H1 (cell line): ENCODE results near the gene TBC1D4. TPM values are rescaled to one million over a fixed set of nuclear protein-coding genes. Genes with fewer than 3 reads are reported as not detected.

Experiments
- CTCF ChIA-PET: fragments of 300-600 bp; sonication (Branson Sonifier 250); formaldehyde crosslinking; loops from one replicate; lab custom pipeline; 2021; ENCODE audit not compliant: partially characterized antibody; lab: Charles Lee
- POLR2A ChIA-PET: fragments of 300-600 bp; sonication (Branson Sonifier 250); formaldehyde crosslinking; loops from one replicate; lab custom pipeline; 2021; ENCODE audit warnings: inconsistent platforms; ENCODE audit not compliant: partially characterized antibody; lab: Charles Lee
- DNase-seq, 2 experiments: peaks; one replicate each; pipeline versions ENCODE4 v3.0.0 to v3.0.0-alpha.2; 2010 to 2022; ENCODE audit warnings: low spot score in 2 of 2, low read depth in 1 of 2, mixed read lengths in 1 of 2
- FAIRE-seq: peaks from 2 replicates; lab custom pipeline; 2011; peaks lifted over from hg19 to GRCh38; lab: Jason Lieb, UNC
- H2AFZ ChIP-seq: 2 replicates; pipeline ENCODE4 v1.8.1; 2012; ENCODE audit warnings: low read length, inconsistent platforms
- H2AK5ac ChIP-seq: 2 replicates; pipeline ENCODE4 v1.6.1; 2013; ENCODE audit warnings: low read depth, low read length
- H2BK120ac ChIP-seq: replicated peaks from 2 replicates; pipeline ENCODE3; 2013; ENCODE audit warnings: low read depth, low read length, inconsistent platforms
- H2BK12ac ChIP-seq: 2 replicates; pipeline ENCODE4 v1.6.1; 2013; ENCODE audit warnings: low read depth, low read length
- H2BK15ac ChIP-seq: 2 replicates; pipeline ENCODE4 v1.6.1; 2013; ENCODE audit warnings: low read length
- H2BK20ac ChIP-seq: 2 replicates; pipeline ENCODE4 v1.6.1; 2013; ENCODE audit warnings: low read length
- H2BK5ac ChIP-seq: 2 replicates; pipeline ENCODE4 v1.6.1; 2013; ENCODE audit warnings: low read depth, low read length
- H3K14ac ChIP-seq: 2 replicates; pipeline ENCODE4 v1.6.1; 2013; ENCODE audit warnings: inconsistent platforms; ENCODE audit not compliant: insufficient read length
- H3K18ac ChIP-seq: 2 replicates; pipeline ENCODE4 v1.6.1; 2013; ENCODE audit warnings: low read length; ENCODE audit errors: extremely low read depth
- H3K23ac ChIP-seq: 2 replicates; pipeline ENCODE4 v1.6.1; 2013; ENCODE audit warnings: inconsistent platforms; ENCODE audit not compliant: insufficient read length
- H3K23me2 ChIP-seq: 2 replicates; pipeline ENCODE4 v1.6.1; 2013; ENCODE audit warnings: low read depth, low read length
- H3K27ac ChIP-seq: 2 replicates; pipeline ENCODE4 v1.6.1; 2011; ENCODE audit warnings: low read depth, low read length, inconsistent platforms
- H3K27me3 ChIP-seq, 4 experiments: replicated peaks in 1 of 4; 1 replicate in 1 of 4; 2 replicates in 3 of 4; pipeline versions ENCODE4 v1.6.1 to v1.8.1; 2011 to 2013; ENCODE audit warnings: low read length in 3 of 4, mild to moderate bottlenecking in 3 of 4, inconsistent platforms in 2 of 4, mixed read lengths in 2 of 4, moderate library complexity in 1 of 4; ENCODE audit not compliant: control insufficient read depth in 3 of 4, insufficient read depth in 3 of 4; ENCODE audit errors: extremely low read depth in 1 of 4
- H3K36me3 ChIP-seq, 4 experiments: 2 replicates each; pipeline versions ENCODE4 v1.6.1 to v1.8.1; 2011 to 2013; ENCODE audit warnings: mild to moderate bottlenecking in 4 of 4, low read length in 3 of 4, moderate library complexity in 2 of 4, control low read depth in 1 of 4, inconsistent platforms in 1 of 4; ENCODE audit not compliant: insufficient read depth in 4 of 4, control insufficient read depth in 2 of 4
- H3K4ac ChIP-seq: replicated peaks from 2 replicates; pipeline ENCODE3; 2013; ENCODE audit warnings: low read length, low read depth, mixed read lengths, inconsistent platforms; ENCODE audit not compliant: insufficient read length
- H3K4me1 ChIP-seq, 4 experiments: replicated peaks in 1 of 4; 1 replicate in 1 of 4; 2 replicates in 3 of 4; pipeline versions ENCODE4 v1.6.1 to v1.8.1; 2011 to 2013; ENCODE audit warnings: low read length in 3 of 4, inconsistent platforms in 2 of 4, mixed read lengths in 1 of 4; ENCODE audit not compliant: insufficient read depth in 4 of 4, control insufficient read depth in 3 of 4
- H3K4me2 ChIP-seq, 2 experiments: 2 replicates each; pipeline versions ENCODE4 v1.6.1 to v1.8.1; 2011 to 2013; ENCODE audit warnings: low read depth in 2 of 2, low read length in 2 of 2, control low read depth in 1 of 2, inconsistent platforms in 1 of 2, mild to moderate bottlenecking in 1 of 2; ENCODE audit not compliant: insufficient read depth in 1 of 2
- H3K4me3 ChIP-seq, 4 experiments: fragments of 200-600, 300-600 bp in 1 of 4; sonication (generic), shearing (Covaris generic), sonication (Bioruptor Twin) in 1 of 4; 2 replicates each; pipeline versions ENCODE4 v1.5.1 to v1.8.1; 2011 to 2016; ENCODE audit warnings: low read length in 4 of 4, low read depth in 3 of 4, control low read depth in 2 of 4, inconsistent platforms in 2 of 4, mild to moderate bottlenecking in 2 of 4, mixed read lengths in 1 of 4, moderate library complexity in 1 of 4; ENCODE audit not compliant: insufficient read depth in 2 of 4; ENCODE audit errors: extremely low read depth in 1 of 4
- H3K56ac ChIP-seq: replicated peaks from 2 replicates; pipeline ENCODE3; 2013; ENCODE audit warnings: low read depth, mild to moderate bottlenecking, mixed read lengths, low read length, inconsistent platforms; ENCODE audit not compliant: insufficient read length
- H3K79me1 ChIP-seq: 2 replicates; pipeline ENCODE4 v1.6.1; 2013; ENCODE audit warnings: low read depth, low read length, control low read depth
- H3K79me2 ChIP-seq, 2 experiments: 2 replicates each; pipeline versions ENCODE4 v1.6.1 to v1.8.1; 2012 to 2013; ENCODE audit warnings: low read length in 2 of 2, mild to moderate bottlenecking in 2 of 2, inconsistent platforms in 1 of 2; ENCODE audit not compliant: insufficient read depth in 2 of 2, control insufficient read depth in 1 of 2
- H3K9ac ChIP-seq, 4 experiments: replicated peaks in 1 of 4; 1 replicate in 1 of 4; 2 replicates in 3 of 4; pipeline versions ENCODE4 v1.6.1 to v1.8.1; 2011 to 2013; ENCODE audit warnings: low read depth in 3 of 4, low read length in 3 of 4, control low read depth in 2 of 4, mild to moderate bottlenecking in 2 of 4, moderate library complexity in 2 of 4, inconsistent platforms in 1 of 4; ENCODE audit errors: extremely low read depth in 1 of 4
- H3K9me3 ChIP-seq, 2 experiments: 2 replicates each; pipeline versions ENCODE4 v1.6.1 to v1.8.1; 2012 to 2013; ENCODE audit warnings: mild to moderate bottlenecking in 2 of 2, moderate library complexity in 2 of 2, control low read depth in 1 of 2, inconsistent platforms in 1 of 2, low read depth in 1 of 2, low read length in 1 of 2, mixed read lengths in 1 of 2; ENCODE audit not compliant: insufficient read depth in 2 of 2
- H4K20me1 ChIP-seq, 2 experiments: replicated peaks in 1 of 2; 2 replicates each; pipeline versions ENCODE3 to v1.8.1; 2011 to 2013; ENCODE audit warnings: inconsistent platforms in 2 of 2, low read length in 2 of 2, mild to moderate bottlenecking in 1 of 2; ENCODE audit not compliant: insufficient read depth in 2 of 2, control insufficient read depth in 1 of 2
- H4K5ac ChIP-seq: 2 replicates; pipeline ENCODE4 v1.6.1; 2013; ENCODE audit warnings: low read length, low read depth, mixed read lengths, inconsistent platforms; ENCODE audit not compliant: insufficient read length
- H4K8ac ChIP-seq: 2 replicates; pipeline ENCODE4 v1.8.0; 2013; ENCODE audit warnings: mild to moderate bottlenecking, moderate library complexity, low read length, inconsistent platforms; ENCODE audit not compliant: insufficient read depth; ENCODE audit errors: extremely low read depth
- H4K91ac ChIP-seq: replicated peaks from 2 replicates; pipeline ENCODE3; 2013; ENCODE audit warnings: low read length, mixed read lengths, inconsistent platforms; ENCODE audit not compliant: insufficient read length
- CEBPB ChIP-seq: IDR thresholded peaks from 2 replicates; pipeline ENCODE4 v1.6.1; 2012; ENCODE audit warnings: low read depth, low read length
- E2F6 ChIP-seq: IDR thresholded peaks from 2 replicates; pipeline ENCODE4 v1.6.1; 2012; ENCODE audit warnings: inconsistent platforms
- PHF8 ChIP-seq: fragments of 200-600 bp; sonication (generic); conservative IDR thresholded peaks from 2 replicates; pipeline ENCODE4 v1.7.1; 2012; ENCODE audit warnings: low read depth, mild to moderate bottlenecking, inconsistent platforms, low read length, moderate library complexity
- POU5F1 ChIP-seq: IDR thresholded peaks from 2 replicates; pipeline ENCODE4 v1.6.1; 2011; ENCODE audit warnings: low read depth, mild to moderate bottlenecking, low read length, moderate library complexity
- TCF12 ChIP-seq: IDR thresholded peaks from 2 replicates; pipeline ENCODE4 v1.6.1; 2011; ENCODE audit warnings: low read depth, mild to moderate bottlenecking, low read length
- YY1 ChIP-seq: IDR thresholded peaks from 2 replicates; pipeline ENCODE4 v1.6.1; 2011; ENCODE audit warnings: low read depth, mild to moderate bottlenecking, low read length
- ZNF274 ChIP-seq: IDR thresholded peaks from 2 replicates; pipeline ENCODE4 v1.7.0; 2012; ENCODE audit warnings: low read length, borderline replicate concordance; ENCODE audit errors: extremely low read depth
- WGBS, 2 experiments: shearing (Covaris generic) in 1 of 2; methylation state at CpG; one replicate each; pipeline versions ENCODE4 v1.1.6 to v1.1.7; 2013 to 2015; ENCODE audit warnings: low lambda C conversion rate in 2 of 2, mixed read lengths in 2 of 2, inconsistent platforms in 1 of 2, low coverage in 1 of 2, missing lambda C conversion rate in 1 of 2; ENCODE audit not compliant: insufficient replicate concordance in 2 of 2, insufficient coverage in 1 of 2, insufficient read length in 1 of 2; ENCODE audit errors: extremely low coverage in 1 of 2, missing lambda C conversion rate in 1 of 2; 5-methylcytosine and 5-hydroxymethylcytosine counted together
- polyA plus RNA-seq, 7 experiments: library from polyadenylated mRNA; depleted of rRNA in 3 of 7; stranded (reverse) in 5 of 7; unstranded in 2 of 7; fragments of >200 nt in 5 of 7; fragments of 200-250 nt in 2 of 7; gene quantifications; 1 replicate in 5 of 7; 2 replicates in 1 of 7; 4 replicates in 1 of 7; pipeline versions ENCODE4 v1.2.1 to v1.2.3, GENCODE V29; 2011 to 2013; ENCODE audit warnings: missing spikeins in 2 of 7, mixed read lengths in 2 of 7
- total RNA-seq: library from RNA; stranded (reverse); fragmentation: NEBNext Ultra II Directional; extraction: Animal tissue kit (Norgen Biotek cat#: 25700); gene quantifications from 2 replicates; pipeline ENCODE4 v1.2.1, GENCODE V29; 2021

The TBC1D4 gene
- total and polyA plus RNA-seq, 2 of the 8 experiments (the other 6 are each of a cell fraction or from before 2014, with no cell fraction given), result 16.7 to 39.0 TPM

GRCh38 chr13:75347925-75348324, 134.0 kb downstream of the TBC1D4 start:
- FAIRE-seq (no peak), DNase-seq (no peak)
- no peak overlapping the region for H3K18ac ChIP-seq
- no peaks in the 10 kb centered on the region for H3K4me1 ChIP-seq
- 0 out of 4 replicates have a peak, but pooled peaks cover 0 to 4% of the 10 kb centered on the region in 2 experiments for H3K9me3 ChIP-seq
- no peak overlapping the region for H4K5ac ChIP-seq
- H3K4me3 ChIP-seq, result no peak overlapping the region
- H3K79me2 ChIP-seq, result no peaks in the 10 kb centered on the region
- no peak overlapping the region for H2BK5ac ChIP-seq
- H2BK12ac ChIP-seq, result no peak overlapping the region
- no peak overlapping the region for H2AK5ac ChIP-seq
- TF ChIP-seq E2F6 (no peak), ZNF274 (no peak), PHF8 (no peak), YY1 (no peak), CEBPB (no peak), TCF12 (no peak), POU5F1 (no peak)
- H3K27me3 ChIP-seq, result no peaks in the 10 kb centered on the region
- no peak overlapping the region for H4K91ac ChIP-seq
- H3K27ac ChIP-seq, result no peak overlapping the region
- ChIA-PET CTCF (interaction anchor here (0.7 kb wide), 1 partner anchor 192 kb away, joined by 3 read pairs; no protein-coding TSS in a partner anchor), POLR2A (no interaction called here)
- H3K4ac ChIP-seq, result no peak overlapping the region
- H3K79me1 ChIP-seq, result no peaks in the 10 kb centered on the region
- no peaks in the 10 kb centered on the region for H3K23me2 ChIP-seq
- H4K8ac ChIP-seq, result no peak overlapping the region
- H3K4me2 ChIP-seq, result no peak overlapping the region
- H4K20me1 ChIP-seq, result no peaks in the 10 kb centered on the region
- H2BK20ac ChIP-seq, result no peak overlapping the region
- no peak overlapping the region for H2BK15ac ChIP-seq
- no peak overlapping the region for H3K14ac ChIP-seq
- H3K36me3 ChIP-seq, result peaks cover 0 to 6% (median under 1%) of the 10 kb centered on the region in 4 experiments; a peak in 4 of 8 replicates
- no peak overlapping the region for H3K23ac ChIP-seq
- H3K9ac ChIP-seq, result no peak overlapping the region
- no peak overlapping the region for H2BK120ac ChIP-seq
- no peak overlapping the region for H2AFZ ChIP-seq
- no peak overlapping the region for H3K56ac ChIP-seq
- WGBS, 2 experiments, result 92% methylated on average over 1 of the region's 1 CpG; no CpG with 5 or more reads in 1 of the 2 experiments
